Suprapubic skin (tissue), 3 donors: Measurements from ENCODE around the gene SLC4A1.

Experiments
- CTCF ChIP-seq, 2 donors: fragments of 200-600 bp in 1 of 2; fragments of 450-650 bp in 1 of 2; sonication (generic) in 1 of 2; IDR thresholded peaks; one replicate each; pipeline ENCODE4 v1.5.1; 2016 to 2019; ENCODE audit warnings: antibody characterized with exemption in 2 of 2, mild to moderate bottlenecking in 1 of 2, moderate library complexity in 1 of 2
- POLR2AphosphoS5 ChIP-seq, 3 donors: sonication (generic); formaldehyde crosslinking; IDR thresholded peaks; one replicate each; pipeline ENCODE4 v1.6.1; 2017; ENCODE audit warnings: antibody characterized with exemption in 3 of 3

- TF ChIP-seq POLR2AphosphoS5 (IDR thresholded peaks at IDR 0.05) (no peak), CTCF (IDR thresholded peaks at IDR 0.05) (no peak)
Observed at GRCh38 chr17:44266402-44267164, 1.4 kb downstream of the SLC4A1 start.
